DND-41 (cell line): ENCODE data around the gene ICAM2.

Experiments
- CTCF ChIP-seq: IDR thresholded peaks from 2 replicates; pipeline ENCODE4 v1.5.1; 2012; ENCODE audit warnings: borderline replicate concordance, low read length, moderate library complexity, mild to moderate bottlenecking; ENCODE audit not compliant: poor library complexity, severe bottlenecking; ENCODE audit errors: extremely low read depth
- EZH2 ChIP-seq: IDR thresholded peaks from 3 replicates; pipeline ENCODE4 v1.6.1; 2012; ENCODE audit warnings: borderline replicate concordance, low read depth, mild to moderate bottlenecking, moderate library complexity, low read length, inconsistent platforms; ENCODE audit not compliant: severe bottlenecking

GRCh38 chr17:64004903-64005733, 15.3 kb downstream of the ICAM2 start:
- TF ChIP-seq CTCF (no peak), EZH2 (no peak)
